RPMI7951 (cell line): Measurements from ENCODE around the gene PRDX1. TPM values are rescaled to one million over a fixed set of nuclear protein-coding genes. Genes with fewer than 3 reads are reported as not detected.
"Not testable (repeated sequence)": the region's sequence is repeated elsewhere in the genome, so short reads cannot be mapped to it uniquely, and the experiment has no call there.

Experiments
- DNase-seq: peaks from one replicate; pipeline ENCODE4 v3.0.0-alpha.2; 2012; ENCODE audit warnings: low read depth
- total RNA-seq: library from RNA; depleted of rRNA; stranded (reverse); fragments of >200 nt; shearing (Covaris generic); gene quantifications from 2 replicates; pipeline ENCODE4 v1.2.3, GENCODE V29; 2014

The PRDX1 gene
- total RNA-seq, 1 experiment from 2014 or later: 948 TPM

GRCh38 chr1:45535988-45536766 is 14.5 kb upstream of the PRDX1 start:
- no peak for DNase-seq

- no peak for DNase-seq
Observed at GRCh38 chr1:45531873-45532272, 10.2 kb upstream of the PRDX1 start.

GRCh38 chr1:45530632-45531135 is 9.0 kb upstream of the PRDX1 start:
- no peak for DNase-seq

GRCh38 chr1:45526135-45526644 is 4.5 kb upstream of the PRDX1 start:
- DNase-seq: no peak

- not testable (repeated sequence) for DNase-seq
Observed at GRCh38 chr1:45523975-45524374, 2.3 kb upstream of the PRDX1 start.

- not testable (repeated sequence) for DNase-seq
Observed at GRCh38 chr1:45523516-45523915, 1.8 kb upstream of the PRDX1 start.

- DNase-seq: no peak
Observed at GRCh38 chr1:45522324-45523104, 830 bp upstream of the PRDX1 start.

GRCh38 chr1:45519774-45520173 is 1.9 kb downstream of the PRDX1 start:
- DNase-seq: not testable (repeated sequence)

- peak; percentile 35 for DNase-seq
Observed at GRCh38 chr1:45518910-45519309, 2.8 kb downstream of the PRDX1 start.

GRCh38 chr1:45518366-45518765 is 3.3 kb downstream of the PRDX1 start:
- DNase-seq: not testable (repeated sequence)

GRCh38 chr1:45516465-45516864 is 5.2 kb downstream of the PRDX1 start:
- no peak for DNase-seq

- DNase-seq: no peak
Observed at GRCh38 chr1:45516036-45516435, 5.6 kb downstream of the PRDX1 start.

- DNase-seq: not testable (repeated sequence)
Observed at GRCh38 chr1:45513532-45514260, 8.0 kb downstream of the PRDX1 start.

GRCh38 chr1:45512641-45513054 is 9.0 kb downstream of the PRDX1 start:
- peak; percentile 69 for DNase-seq

GRCh38 chr1:45510972-45511527 is 10.6 kb downstream of the PRDX1 start:
- no peak for DNase-seq

GRCh38 chr1:45510036-45510971 is 11.4 kb downstream of the PRDX1 start:
- DNase-seq: no peak

- peak; percentile 9 for DNase-seq
Observed at GRCh38 chr1:45508295-45509151, 13.2 kb downstream of the PRDX1 start.

GRCh38 chr1:45507893-45508292 is 13.8 kb downstream of the PRDX1 start:
- DNase-seq: no peak

- no peak for DNase-seq
Observed at GRCh38 chr1:45507195-45507594, 14.5 kb downstream of the PRDX1 start.
